GM21619 (cell line): ENCODE results near the gene MRNIP.
"Not testable (repeated sequence)": the region's sequence is repeated elsewhere in the genome, so short reads cannot be mapped to it uniquely, and the experiment has no call there.

ENCODE experiments used
- ATAC-seq: cut with Tn5 transposase; IDR thresholded peaks from one replicate; pipeline ENCODE4 v1.9.1; 2021; ENCODE audit not compliant: unreplicated experiment

MRNIP gene

GRCh38 chr5:179794575-179794974 lies 64.0 kb downstream of the MRNIP start:
- no peak for ATAC-seq

- ATAC-seq, result no peak
These were observed 64.4 kb downstream of the MRNIP start for GRCh38 chr5:179794171-179794570.

GRCh38 chr5:179793468-179794139 lies 65.0 kb downstream of the MRNIP start, which contains the start of gene LTC4S:
Gene LTC4S, plus strand, starts transcription at chr5:179793986. Its CDS starts 95 bp downstream, at chr5:179794081.
- no peak for ATAC-seq

DNA sequence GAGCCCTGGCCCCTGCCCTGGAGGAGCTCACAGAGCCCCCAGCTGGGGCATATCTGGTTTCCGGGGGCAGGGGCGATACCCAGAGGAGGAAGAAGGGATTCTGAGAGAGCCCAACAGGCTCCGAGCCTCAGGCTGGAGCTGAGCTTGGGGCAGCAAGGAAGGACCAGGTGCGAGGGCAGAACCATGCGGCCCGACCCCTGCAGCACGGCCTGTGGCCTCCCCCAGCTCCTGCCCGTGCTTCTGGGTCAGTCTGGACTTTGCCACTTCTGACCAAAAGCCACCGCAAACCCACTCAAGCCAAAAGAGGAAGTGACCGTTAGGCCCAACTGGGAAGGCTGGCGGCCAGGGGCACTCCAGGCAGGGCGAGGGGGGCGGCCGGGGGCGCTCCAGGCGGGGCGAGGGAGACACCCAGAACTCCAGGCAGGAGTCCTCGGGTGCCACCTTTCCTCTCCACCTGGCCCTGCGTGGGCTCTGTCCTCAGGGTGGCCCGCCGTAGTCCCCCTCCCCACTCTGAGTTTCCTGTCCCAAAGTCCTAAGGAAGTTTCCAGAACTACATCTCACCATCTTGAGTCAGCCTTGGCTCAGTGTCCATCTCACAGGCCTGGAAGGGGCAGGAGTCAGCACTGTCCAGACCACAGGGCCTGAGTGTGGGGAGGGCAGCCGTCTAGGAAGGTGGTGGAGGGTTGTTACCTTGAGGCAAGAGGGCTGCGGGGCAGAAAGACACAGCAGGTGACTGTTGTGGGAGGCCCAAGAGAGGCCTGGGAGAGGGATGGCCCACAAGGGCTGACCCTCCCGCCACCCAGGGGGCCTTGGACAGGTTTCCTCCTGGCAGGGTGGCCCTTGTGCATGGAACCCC lies 65.8 kb downstream of the MRNIP start:
- no peak for ATAC-seq

- no peak for ATAC-seq
These were observed 66.6 kb downstream of the MRNIP start for GRCh38 chr5:179791881-179792611.

DNA sequence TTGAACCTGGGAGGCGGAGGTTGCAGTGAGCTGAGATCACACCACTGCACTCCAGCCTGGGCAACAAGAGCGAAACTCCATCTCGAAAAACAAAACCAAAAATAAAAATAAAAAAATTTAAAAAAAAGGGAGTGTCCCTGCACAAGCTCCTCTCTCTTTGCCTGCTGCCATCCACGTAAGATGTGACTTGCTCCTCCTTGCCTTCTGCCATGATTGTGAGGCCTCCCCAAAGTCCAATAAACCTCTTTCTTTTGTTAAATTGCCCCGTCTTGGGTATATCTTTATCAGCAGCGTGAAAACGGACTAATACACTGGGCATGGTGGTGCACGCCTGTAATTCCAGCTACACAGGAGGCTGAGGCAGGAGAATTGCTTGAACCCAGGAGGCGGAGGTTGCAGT lies 69.3 kb downstream of the MRNIP start:
- ATAC-seq, result not testable (repeated sequence)

GRCh38 chr5:179788193-179788854 lies 70.3 kb downstream of the MRNIP start:
- ATAC-seq, result no peak
